Measurements from ENCODE around the gene YAF2. TPM values are rescaled to one million over a fixed set of nuclear protein-coding genes. Genes with fewer than 3 reads are reported as not detected.

YAF2 gene
- total RNA-seq, 2 donors from 2014 or later = 17.6 to 27.0 TPM

DNA sequence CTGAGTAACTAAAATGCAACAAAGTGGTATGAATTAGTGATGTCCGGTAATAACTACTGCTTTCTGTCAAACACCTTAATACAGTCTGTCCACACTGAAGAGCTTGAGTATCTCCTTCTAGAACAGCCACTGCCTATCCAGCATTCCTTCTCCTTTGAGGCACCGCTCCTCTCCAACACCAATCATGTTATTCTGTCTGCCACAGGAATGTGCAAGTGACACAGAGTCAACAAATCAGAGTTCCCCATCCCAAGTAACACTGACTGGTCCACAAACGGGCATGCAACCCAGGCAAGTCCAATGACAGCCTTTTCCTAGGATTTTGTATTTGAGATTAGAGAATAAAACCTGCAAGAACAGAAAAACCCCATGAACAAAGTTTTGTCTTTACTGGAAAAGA is 97.1 kb downstream of the YAF2 start:
- intact Hi-C loops (cut with DNase I) = no loop called here
- 34 to 41% methylated on average over 3 of the region's 3 CpGs for WGBS, 2 donors
- Histone ChIP-seq H3K4me1 (peaks cover 26% of the 10 kb centered on the region), H3K36me3 (replicated peaks in 1 of 2; ENCODE audit: insufficient read depth in 1 of 2, low read depth in 2 of 2) (no peaks in the 10 kb centered on the region), H3K27ac (no peak overlapping the region), H3K4me3 (no peak overlapping the region), H3K27me3 (no peaks in the 10 kb centered on the region), H3K9me3 (no peaks in the 10 kb centered on the region)
- no peak for ATAC-seq
- TF ChIP-seq, protein P1, sequence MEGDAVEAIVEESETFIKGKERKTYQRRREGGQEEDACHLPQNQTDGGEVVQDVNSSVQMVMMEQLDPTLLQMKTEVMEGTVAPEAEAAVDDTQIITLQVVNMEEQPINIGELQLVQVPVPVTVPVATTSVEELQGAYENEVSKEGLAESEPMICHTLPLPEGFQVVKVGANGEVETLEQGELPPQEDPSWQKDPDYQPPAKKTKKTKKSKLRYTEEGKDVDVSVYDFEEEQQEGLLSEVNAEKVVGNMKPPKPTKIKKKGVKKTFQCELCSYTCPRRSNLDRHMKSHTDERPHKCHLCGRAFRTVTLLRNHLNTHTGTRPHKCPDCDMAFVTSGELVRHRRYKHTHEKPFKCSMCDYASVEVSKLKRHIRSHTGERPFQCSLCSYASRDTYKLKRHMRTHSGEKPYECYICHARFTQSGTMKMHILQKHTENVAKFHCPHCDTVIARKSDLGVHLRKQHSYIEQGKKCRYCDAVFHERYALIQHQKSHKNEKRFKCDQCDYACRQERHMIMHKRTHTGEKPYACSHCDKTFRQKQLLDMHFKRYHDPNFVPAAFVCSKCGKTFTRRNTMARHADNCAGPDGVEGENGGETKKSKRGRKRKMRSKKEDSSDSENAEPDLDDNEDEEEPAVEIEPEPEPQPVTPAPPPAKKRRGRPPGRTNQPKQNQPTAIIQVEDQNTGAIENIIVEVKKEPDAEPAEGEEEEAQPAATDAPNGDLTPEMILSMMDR (IDR thresholded peaks at IDR 0.05) = no peak
- no peak for TF ChIP-seq POLR2A (IDR thresholded peaks at IDR 0.05)
- no peak for DNase-seq

DNA sequence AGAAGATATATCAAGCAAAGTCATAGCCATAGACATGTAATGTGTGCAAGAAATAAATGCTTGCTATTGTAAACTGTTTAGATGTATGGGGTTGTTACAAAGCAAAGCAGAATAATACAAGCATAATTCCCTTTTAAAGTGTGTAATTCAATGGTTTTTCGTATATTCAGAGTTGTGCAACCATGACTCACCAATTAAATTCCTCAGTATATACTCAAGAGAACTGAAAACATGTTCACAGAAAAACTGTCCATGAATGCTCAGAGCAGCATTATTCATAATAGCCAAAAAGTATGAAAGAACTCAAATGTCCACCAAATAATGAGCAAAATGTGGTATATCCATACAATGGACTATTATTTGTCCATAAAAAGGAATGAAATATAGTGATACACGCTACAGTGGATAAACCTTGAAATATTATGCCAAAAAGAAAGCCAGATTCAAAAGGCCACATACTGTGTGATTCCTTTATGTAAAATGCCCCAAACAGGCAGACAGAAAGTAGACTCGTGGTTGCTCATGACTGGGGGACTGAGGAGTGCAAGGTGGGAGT is 102.7 kb downstream of the YAF2 start:
- TF ChIP-seq, protein P1 (IDR thresholded peaks at IDR 0.05) = no peak
- TF ChIP-seq POLR2A (IDR thresholded peaks at IDR 0.05) = no peak
- intact Hi-C loops (cut with DNase I) = no loop called here
- H3K27ac ChIP-seq = no peak overlapping the region
- H3K9me3 ChIP-seq = no peaks in the 10 kb centered on the region
- no peak for DNase-seq
- no peak for ATAC-seq
- H3K4me3 ChIP-seq = no peak overlapping the region
- peaks cover 10% of the 10 kb centered on the region for H3K4me1 ChIP-seq
- no peaks in the 10 kb centered on the region for H3K36me3 ChIP-seq (replicated peaks in 1 of 2; ENCODE audit: insufficient read depth in 1 of 2, low read depth in 2 of 2)
- H3K27me3 ChIP-seq = no peaks in the 10 kb centered on the region
- WGBS, 2 donors = 89 to 91% methylated on average over 3 of the region's 3 CpGs

DNA sequence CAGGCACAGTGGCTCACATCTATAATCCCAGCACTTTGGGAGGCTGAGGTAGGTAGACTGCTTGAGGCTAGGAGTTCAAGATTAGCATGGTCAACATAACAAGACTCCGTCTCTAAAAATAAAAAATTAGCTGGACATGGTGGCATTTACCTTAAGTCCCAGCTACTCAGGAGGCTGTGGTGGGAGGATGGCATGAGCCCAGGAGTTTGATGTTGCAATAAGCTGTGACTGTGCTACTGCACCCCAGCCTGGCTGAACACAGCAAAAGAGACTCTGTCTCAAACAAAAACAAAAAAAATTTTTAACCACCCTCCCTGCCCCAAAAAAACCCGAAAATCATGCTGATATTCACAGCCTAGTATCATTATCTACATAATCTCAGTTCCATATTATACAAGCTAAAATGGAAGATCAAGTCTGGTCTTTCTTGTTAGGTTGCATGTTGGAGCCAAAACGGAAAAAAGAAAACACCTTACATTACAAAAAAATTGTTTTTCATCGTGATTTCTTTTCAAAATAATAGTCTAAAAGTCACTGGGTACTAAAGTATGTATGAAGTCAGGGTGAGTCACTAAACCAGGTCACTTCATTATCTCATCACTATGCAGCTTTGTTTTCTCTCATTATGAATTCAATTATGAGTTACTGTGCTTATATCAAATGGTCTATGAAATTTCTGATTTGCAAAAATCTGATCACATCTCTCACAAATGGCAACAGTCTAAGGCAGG is 107.2 kb downstream of the YAF2 start:
- TF ChIP-seq POLR2A (IDR thresholded peaks at IDR 0.05) = no peak
- TF ChIP-seq, protein P1 (IDR thresholded peaks at IDR 0.05) = no peak
- Histone ChIP-seq H3K4me1 (peaks cover 9% of the 10 kb centered on the region), H3K27me3 (no peaks in the 10 kb centered on the region), H3K36me3 (replicated peaks in 1 of 2; ENCODE audit: insufficient read depth in 1 of 2, low read depth in 2 of 2) (no peaks in the 10 kb centered on the region), H3K4me3 (no peak overlapping the region), H3K27ac (no peak overlapping the region), H3K9me3 (no peaks in the 10 kb centered on the region)
- 16 to 25% methylated on average over 4 of the region's 4 CpGs for WGBS, 2 donors
- intact Hi-C loops (cut with DNase I) = loop anchor here (5.0 kb wide), 1 partner anchor 196 kb away; the partner anchor contains the start of genes PPHLN1 and ZCRB1
- peak; percentile 58 for ATAC-seq
- DNase-seq = peak in 3 of 4 donors; percentile 22 to 38 (median 37)

- Histone ChIP-seq H3K9me3 (no peaks in the 10 kb centered on the region), H3K4me1 (peaks cover 19% of the 10 kb centered on the region), H3K4me3 (no peak overlapping the region), H3K27ac (no peak overlapping the region), H3K36me3 (replicated peaks in 1 of 2; ENCODE audit: insufficient read depth in 1 of 2, low read depth in 2 of 2) (no peaks in the 10 kb centered on the region), H3K27me3 (no peaks in the 10 kb centered on the region)
- intact Hi-C loops (cut with DNase I) = loop anchor here (5.0 kb wide), 1 partner anchor 198 kb away; the partner anchor contains the start of genes PPHLN1 and ZCRB1
- 5 to 15% methylated on average over 4 of the region's 4 CpGs for WGBS, 2 donors
- DNase-seq (peak; percentile 31 to 60 (median 47)), ATAC-seq (peak; percentile 82)
- no peak for TF ChIP-seq POLR2A (IDR thresholded peaks at IDR 0.05)
- TF ChIP-seq, protein P1 (IDR thresholded peaks at IDR 0.05) = peak; percentile 46 to 92 (median 85)
Measured at GRCh38 chr12:42129595-42130204, 108.3 kb downstream of the YAF2 start.

Measured in body of pancreas (tissue), 4 donors.